Endodermal cell (in vitro differentiated cells): Measurements from ENCODE around the gene RNF212. TPM values are rescaled to one million over a fixed set of nuclear protein-coding genes. Genes with fewer than 3 reads are reported as not detected.

ENCODE experiments used
- DNase-seq: peaks from one replicate; pipeline ENCODE4 v3.0.0-alpha.2; 2017
- H3K27ac ChIP-seq: 2 replicates; pipeline ENCODE4 v1.5.1; 2013; ENCODE audit warnings: mild to moderate bottlenecking, low read depth, low read length, moderate library complexity
- H3K27me3 ChIP-seq: 2 replicates; pipeline ENCODE4 v1.6.1; 2013; ENCODE audit warnings: mild to moderate bottlenecking, low read length, moderate library complexity; ENCODE audit not compliant: insufficient read depth, control insufficient read depth, poor library complexity, severe bottlenecking
- H3K36me3 ChIP-seq: 2 replicates; pipeline ENCODE4 v1.7.0; 2013; ENCODE audit warnings: mild to moderate bottlenecking, low read length, moderate library complexity; ENCODE audit not compliant: control insufficient read depth, insufficient read depth
- H3K4me1 ChIP-seq: one replicate; pipeline ENCODE4 v1.7.0; 2013; ENCODE audit warnings: low read length; ENCODE audit not compliant: control insufficient read depth, insufficient read depth
- H3K4me3 ChIP-seq: 2 replicates; pipeline ENCODE4 v1.5.1; 2013; ENCODE audit warnings: mild to moderate bottlenecking, low read length, moderate library complexity
- H3K9ac ChIP-seq: 2 replicates; pipeline ENCODE4 v1.6.1; 2013; ENCODE audit warnings: mild to moderate bottlenecking, low read length, moderate library complexity; ENCODE audit not compliant: poor library complexity, severe bottlenecking; ENCODE audit errors: extremely low read depth
- H3K9me3 ChIP-seq: 2 replicates; pipeline ENCODE4 v1.6.1; 2013; ENCODE audit warnings: mild to moderate bottlenecking, low read length, moderate library complexity; ENCODE audit not compliant: control insufficient read depth
- H3K27ac Mint-ChIP-seq: 2 replicates; pipeline ENCODE4 v1.8.0; 2020; ENCODE audit warnings: mixed read lengths
- H3K27me3 Mint-ChIP-seq: 2 replicates; pipeline ENCODE4 v1.8.0; 2021; ENCODE audit warnings: mild to moderate bottlenecking, mixed read lengths; ENCODE audit not compliant: insufficient read depth
- H3K36me3 Mint-ChIP-seq: 2 replicates; pipeline ENCODE4 v1.8.0; 2020; ENCODE audit warnings: low read depth, mixed read lengths
- H3K4me1 Mint-ChIP-seq: 2 replicates; pipeline ENCODE4 v1.8.0; 2020; ENCODE audit warnings: mixed read lengths
- H3K4me3 Mint-ChIP-seq: 2 replicates; pipeline ENCODE4 v1.8.0; 2020; ENCODE audit warnings: mild to moderate bottlenecking, moderate library complexity, mixed read lengths
- H3K9me3 Mint-ChIP-seq: 2 replicates; pipeline ENCODE4 v1.8.0; 2020; ENCODE audit warnings: mild to moderate bottlenecking, mixed read lengths
- WGBS, 2 experiments: methylation state at CpG; one replicate each; pipeline versions ENCODE4 v1.1.5 to v1.1.7; 2013; ENCODE audit warnings: missing lambda C conversion rate in 2 of 2, mixed read lengths in 1 of 2; ENCODE audit not compliant: insufficient coverage in 1 of 2, insufficient read length in 1 of 2; 5-methylcytosine and 5-hydroxymethylcytosine counted together
- total RNA-seq, 2 donors: library from RNA; stranded (reverse); fragmentation: NEBNext Ultra II Directional in 1 of 2; extraction: Animal tissue kit (Norgen Biotek cat#: 25700) in 1 of 2; gene quantifications; 2 replicates in 1 of 2; 3 replicates in 1 of 2; pipeline ENCODE4 v1.2.1, GENCODE V29; 2021
- TF ChIP-seq, protein P1 (sequence below): fragments of 200-600 bp; sonication (generic); conservative IDR thresholded peaks from 2 replicates; pipeline ENCODE4 v1.5.0; 2021; ENCODE audit warnings: antibody characterized with exemption, mild to moderate bottlenecking

RNF212 gene
- total RNA-seq, 2 donors from 2014 or later, result 3.4 to 5.6 TPM

DNA sequence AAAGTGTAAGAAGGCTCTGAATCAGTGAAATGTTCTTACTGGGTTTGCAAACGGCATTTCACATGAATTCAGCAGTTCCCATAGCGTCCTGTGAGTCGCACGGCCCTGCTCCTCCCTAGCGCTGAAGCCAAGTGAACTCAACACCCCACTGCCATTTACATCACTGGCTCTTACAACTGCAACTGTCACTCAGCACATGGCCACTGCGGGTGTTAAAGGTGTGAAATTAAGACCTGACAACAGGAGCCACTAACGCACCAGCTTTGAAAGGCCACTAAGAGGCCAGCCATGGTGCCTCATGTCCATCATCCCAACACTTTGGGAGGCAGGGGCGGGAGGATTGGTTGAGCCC lies 31.7 kb downstream of the RNF212 start:
- WGBS, 2 experiments, result 88 to 91% methylated on average over 5 to 8 of the region's 8 CpGs
- Mint-ChIP-seq H3K27ac (no peak overlapping the region), H3K4me1 (no peaks in the 10 kb centered on the region), H3K9me3 (no peaks in the 10 kb centered on the region), H3K4me3 (no peak overlapping the region), H3K27me3 (peaks cover 24% of the 10 kb centered on the region), H3K36me3 (no peaks in the 10 kb centered on the region)
- no peaks in the 10 kb centered on the region for H3K36me3 ChIP-seq
- no peak for DNase-seq
- H3K27me3 ChIP-seq, result no peaks in the 10 kb centered on the region
- H3K4me3 ChIP-seq, result no peak overlapping the region
- H3K9ac ChIP-seq, result no peak overlapping the region
- no peak overlapping the region for H3K27ac ChIP-seq
- TF ChIP-seq, protein P1, sequence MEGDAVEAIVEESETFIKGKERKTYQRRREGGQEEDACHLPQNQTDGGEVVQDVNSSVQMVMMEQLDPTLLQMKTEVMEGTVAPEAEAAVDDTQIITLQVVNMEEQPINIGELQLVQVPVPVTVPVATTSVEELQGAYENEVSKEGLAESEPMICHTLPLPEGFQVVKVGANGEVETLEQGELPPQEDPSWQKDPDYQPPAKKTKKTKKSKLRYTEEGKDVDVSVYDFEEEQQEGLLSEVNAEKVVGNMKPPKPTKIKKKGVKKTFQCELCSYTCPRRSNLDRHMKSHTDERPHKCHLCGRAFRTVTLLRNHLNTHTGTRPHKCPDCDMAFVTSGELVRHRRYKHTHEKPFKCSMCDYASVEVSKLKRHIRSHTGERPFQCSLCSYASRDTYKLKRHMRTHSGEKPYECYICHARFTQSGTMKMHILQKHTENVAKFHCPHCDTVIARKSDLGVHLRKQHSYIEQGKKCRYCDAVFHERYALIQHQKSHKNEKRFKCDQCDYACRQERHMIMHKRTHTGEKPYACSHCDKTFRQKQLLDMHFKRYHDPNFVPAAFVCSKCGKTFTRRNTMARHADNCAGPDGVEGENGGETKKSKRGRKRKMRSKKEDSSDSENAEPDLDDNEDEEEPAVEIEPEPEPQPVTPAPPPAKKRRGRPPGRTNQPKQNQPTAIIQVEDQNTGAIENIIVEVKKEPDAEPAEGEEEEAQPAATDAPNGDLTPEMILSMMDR, result no peak
- no peaks in the 10 kb centered on the region for H3K9me3 ChIP-seq
- no peaks in the 10 kb centered on the region for H3K4me1 ChIP-seq

DNA sequence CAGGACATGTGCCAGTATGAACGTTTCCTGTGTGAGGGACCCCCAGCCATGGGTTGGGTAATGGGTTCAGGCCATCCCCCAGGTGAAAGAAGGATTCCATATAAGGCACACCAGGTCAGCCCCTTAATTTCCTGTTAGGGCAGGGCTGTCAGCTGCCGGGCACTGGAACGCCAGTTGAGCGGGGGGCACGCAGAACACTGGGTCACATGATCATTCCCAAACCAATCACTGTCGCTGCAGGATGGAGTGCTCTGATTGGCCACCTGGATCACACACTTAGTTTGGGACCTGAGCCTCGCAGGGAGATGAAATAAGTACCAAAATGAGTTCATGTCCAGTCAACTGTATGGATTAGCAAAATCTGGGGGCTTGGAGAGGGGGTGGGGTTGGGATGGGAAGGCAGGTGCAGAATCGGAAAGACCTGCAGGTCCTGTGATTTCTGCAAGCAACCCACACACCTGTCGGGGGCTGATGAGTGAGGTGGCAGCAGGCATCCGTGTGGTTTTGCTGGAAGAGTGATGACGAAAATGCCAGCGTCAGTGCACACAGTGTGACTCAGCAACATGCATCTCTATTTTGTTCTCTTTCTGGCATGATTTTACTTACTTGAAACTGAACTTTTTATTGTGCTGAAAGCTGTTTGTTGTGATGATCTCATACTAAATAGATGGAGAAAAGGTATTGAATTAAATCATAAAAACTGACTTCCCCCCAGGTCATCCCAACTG lies 32.2 kb downstream of the RNF212 start:
- DNase-seq, result no peak
- Histone ChIP-seq H3K9me3 (no peaks in the 10 kb centered on the region), H3K27me3 (no peaks in the 10 kb centered on the region), H3K4me3 (no peak overlapping the region), H3K27ac (no peak overlapping the region), H3K9ac (no peak overlapping the region), H3K36me3 (no peaks in the 10 kb centered on the region), H3K4me1 (no peaks in the 10 kb centered on the region)
- TF ChIP-seq, protein P1, result no peak
- Mint-ChIP-seq H3K36me3 (no peaks in the 10 kb centered on the region), H3K27ac (no peak overlapping the region), H3K4me3 (no peak overlapping the region), H3K4me1 (no peaks in the 10 kb centered on the region), H3K9me3 (no peaks in the 10 kb centered on the region), H3K27me3 (peaks cover 24% of the 10 kb centered on the region)
- 82% methylated on average over 10 to 12 of the region's 12 CpGs for WGBS, 2 experiments

DNA sequence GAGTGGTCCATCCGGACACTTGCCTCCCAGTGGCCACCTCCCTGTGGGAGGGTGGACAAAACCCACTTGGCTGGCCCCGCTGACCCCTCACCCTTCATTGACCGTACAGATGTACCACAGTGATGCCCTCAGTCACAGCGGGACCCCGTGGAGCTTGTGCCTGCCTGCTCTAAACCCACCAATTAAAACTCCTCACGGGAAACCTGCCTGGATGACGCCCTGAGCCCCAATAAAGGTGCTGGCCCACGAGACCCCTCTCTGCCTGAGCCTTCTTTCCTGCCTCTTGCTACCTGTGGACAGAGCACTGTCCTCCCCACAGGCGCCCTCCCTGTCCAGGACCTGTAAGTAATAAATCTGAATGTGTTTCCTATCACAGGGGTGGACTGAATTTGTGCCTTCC lies 32.9 kb downstream of the RNF212 start:
- H3K27ac ChIP-seq, result no peak overlapping the region
- Mint-ChIP-seq H3K27me3 (peaks cover 24% of the 10 kb centered on the region), H3K27ac (no peak overlapping the region), H3K9me3 (no peaks in the 10 kb centered on the region), H3K36me3 (no peaks in the 10 kb centered on the region), H3K4me1 (no peaks in the 10 kb centered on the region), H3K4me3 (no peak overlapping the region)
- H3K4me1 ChIP-seq, result no peaks in the 10 kb centered on the region
- no peaks in the 10 kb centered on the region for H3K36me3 ChIP-seq
- H3K9me3 ChIP-seq, result no peaks in the 10 kb centered on the region
- H3K9ac ChIP-seq, result no peak overlapping the region
- TF ChIP-seq, protein P1, result no peak
- no peaks in the 10 kb centered on the region for H3K27me3 ChIP-seq
- no peak for DNase-seq
- 84 to 87% methylated on average over 7 to 9 of the region's 9 CpGs for WGBS, 2 experiments
- no peak overlapping the region for H3K4me3 ChIP-seq
